Ovary (tissue), 3 donors: Measurements from ENCODE around the gene CPS1.

Source experiments
- EP300 ChIP-seq: sonication (generic); formaldehyde crosslinking; IDR thresholded peaks from one replicate; pipeline ENCODE4 v1.6.1; 2017; ENCODE audit warnings: antibody characterized with exemption
- POLR2A ChIP-seq: fragments of 450-650 bp; IDR thresholded peaks from one replicate; pipeline ENCODE4 v1.6.1; 2017; ENCODE audit warnings: antibody characterized with exemption, mild to moderate bottlenecking, moderate library complexity
- TF ChIP-seq, protein P1 (sequence below), 3 donors: fragments of 450-650 bp in 2 of 3; fragments of 200-600 bp in 1 of 3; IDR thresholded peaks; one replicate each; pipeline versions ENCODE4 v1.5.1 to v1.8.0; 2016 to 2022; ENCODE audit warnings: antibody characterized with exemption in 3 of 3, mild to moderate bottlenecking in 1 of 3
- donor health status: DM: no; HTN: no; CAD: no.

DNA sequence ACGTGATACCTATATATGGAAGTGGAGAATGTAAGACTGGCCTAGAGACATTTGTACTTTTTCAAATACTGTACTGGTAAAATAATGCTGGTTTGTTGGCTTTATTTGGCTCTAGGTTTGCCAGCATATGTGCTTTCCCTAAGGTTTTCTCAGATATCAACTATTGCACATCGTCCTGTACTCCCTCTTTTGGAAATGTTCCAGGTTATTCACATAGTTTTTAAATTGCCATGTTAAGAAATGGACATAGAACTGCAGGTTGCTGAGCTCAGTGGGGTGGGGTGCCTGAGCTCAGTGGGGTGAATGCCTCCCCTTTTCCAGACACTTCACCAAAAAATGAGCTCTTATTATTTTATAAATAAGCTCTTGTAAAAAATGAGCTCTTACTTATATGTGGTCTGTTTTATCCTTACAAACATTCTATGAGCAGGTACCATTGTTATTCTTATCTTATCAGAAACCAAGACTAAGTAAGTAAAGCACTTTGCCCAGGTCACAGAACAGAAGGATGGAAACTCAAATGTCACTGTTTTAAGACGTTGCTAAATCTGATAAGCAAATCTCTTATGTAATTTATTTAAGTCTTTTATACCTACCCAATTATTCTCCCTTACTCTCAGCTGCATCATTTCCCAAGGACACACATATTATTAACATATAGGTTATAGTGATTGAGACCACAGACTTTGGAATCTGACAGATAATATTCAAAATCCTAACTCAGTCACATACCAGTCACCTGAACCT, 99.0 kb downstream of the CPS1 start:
- TF ChIP-seq, protein P1, sequence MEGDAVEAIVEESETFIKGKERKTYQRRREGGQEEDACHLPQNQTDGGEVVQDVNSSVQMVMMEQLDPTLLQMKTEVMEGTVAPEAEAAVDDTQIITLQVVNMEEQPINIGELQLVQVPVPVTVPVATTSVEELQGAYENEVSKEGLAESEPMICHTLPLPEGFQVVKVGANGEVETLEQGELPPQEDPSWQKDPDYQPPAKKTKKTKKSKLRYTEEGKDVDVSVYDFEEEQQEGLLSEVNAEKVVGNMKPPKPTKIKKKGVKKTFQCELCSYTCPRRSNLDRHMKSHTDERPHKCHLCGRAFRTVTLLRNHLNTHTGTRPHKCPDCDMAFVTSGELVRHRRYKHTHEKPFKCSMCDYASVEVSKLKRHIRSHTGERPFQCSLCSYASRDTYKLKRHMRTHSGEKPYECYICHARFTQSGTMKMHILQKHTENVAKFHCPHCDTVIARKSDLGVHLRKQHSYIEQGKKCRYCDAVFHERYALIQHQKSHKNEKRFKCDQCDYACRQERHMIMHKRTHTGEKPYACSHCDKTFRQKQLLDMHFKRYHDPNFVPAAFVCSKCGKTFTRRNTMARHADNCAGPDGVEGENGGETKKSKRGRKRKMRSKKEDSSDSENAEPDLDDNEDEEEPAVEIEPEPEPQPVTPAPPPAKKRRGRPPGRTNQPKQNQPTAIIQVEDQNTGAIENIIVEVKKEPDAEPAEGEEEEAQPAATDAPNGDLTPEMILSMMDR (IDR thresholded peaks at IDR 0.05), result no peak
- TF ChIP-seq POLR2A (no peak), EP300 (no peak)
